HEK293 (cell line): Measurements from ENCODE around the gene TTC1.

Source experiments
- CTCF ChIA-PET: fragments of 350-600 bp; formaldehyde crosslinking; extraction: SDS; loops from one replicate; lab custom pipeline; 2021; ENCODE audit warnings: antibody characterized with exemption; lab: Yijun Ruan, JAX
- POLR2A ChIA-PET: fragments of 300-600 bp; formaldehyde crosslinking; extraction: SDS; loops from one replicate; lab custom pipeline; 2020; ENCODE audit warnings: antibody characterized with exemption, inconsistent platforms; lab: Yijun Ruan, JAX
- H3K27ac ChIP-seq: fragments of 200-500 bp; sonication (Bioruptor generic); 2 replicates; pipeline ENCODE4 v1.5.1; 2014; ENCODE audit warnings: low read depth, low read length, control low read depth, inconsistent platforms; ENCODE audit errors: extremely low read depth
- H3K36me3 ChIP-seq, 2 experiments: fragments of 200-500 bp in 1 of 2; sonication (Bioruptor generic) in 1 of 2; 1 replicate in 1 of 2; 2 replicates in 1 of 2; pipeline ENCODE4 v1.5.1; 2014 to 2017; ENCODE audit warnings: inconsistent platforms in 2 of 2, low read length in 2 of 2; ENCODE audit not compliant: control insufficient read depth in 2 of 2, insufficient read depth in 1 of 2
- H3K4me1 ChIP-seq: fragments of 200-500 bp; sonication (Bioruptor generic); 2 replicates; pipeline ENCODE4 v1.5.1; 2014; ENCODE audit warnings: mild to moderate bottlenecking, low read length, inconsistent platforms; ENCODE audit not compliant: control insufficient read depth, insufficient read depth
- H3K4me3 ChIP-seq: 2 replicates; pipeline ENCODE4 v1.5.1; 2011; ENCODE audit warnings: low read depth, mild to moderate bottlenecking, control low read depth, low read length, moderate library complexity
- H3K9me3 ChIP-seq: fragments of 200-500 bp; sonication (Bioruptor generic); 2 replicates; pipeline ENCODE4 v1.5.1; 2014; ENCODE audit warnings: low read depth, low read length, inconsistent platforms; ENCODE audit not compliant: control insufficient read depth, insufficient read depth
- BCL11A ChIP-seq: fragments of 450-650 bp; formaldehyde crosslinking; IDR thresholded peaks from 2 replicates; pipeline ENCODE4 v1.5.1; 2016; ENCODE audit warnings: low read depth, missing biosample characterization, missing genetic modification characterization
- BCL6B ChIP-seq: fragments of 450-650 bp; formaldehyde crosslinking; IDR thresholded peaks from 2 replicates; pipeline ENCODE4 v1.5.1; 2017; ENCODE audit warnings: missing biosample characterization, missing genetic modification characterization
- EGR2 ChIP-seq: fragments of 450-650 bp; formaldehyde crosslinking; IDR thresholded peaks from 2 replicates; pipeline ENCODE4 v1.5.1; 2016; ENCODE audit warnings: low read depth, missing biosample characterization, missing genetic modification characterization
- FEZF1 ChIP-seq: fragments of 450-650 bp; formaldehyde crosslinking; IDR thresholded peaks from 2 replicates; pipeline ENCODE4 v1.5.1; 2016; ENCODE audit warnings: missing biosample characterization, missing genetic modification characterization
- IKZF3 ChIP-seq: fragments of 450-650 bp; IDR thresholded peaks from 2 replicates; pipeline ENCODE4 v1.5.0; 2018; ENCODE audit warnings: missing biosample characterization, mild to moderate bottlenecking, missing genetic modification characterization, moderate library complexity
- KLF10 ChIP-seq: fragments of 450-650 bp; IDR thresholded peaks from 2 replicates; pipeline ENCODE4 v1.5.1; 2018; ENCODE audit warnings: missing biosample characterization, mild to moderate bottlenecking, missing genetic modification characterization
- KLF8 ChIP-seq: fragments of 450-650 bp; formaldehyde crosslinking; IDR thresholded peaks from 2 replicates; pipeline ENCODE4 v1.5.1; 2016; ENCODE audit warnings: missing biosample characterization, missing genetic modification characterization
- OSR2 ChIP-seq: fragments of 450-650 bp; formaldehyde crosslinking; IDR thresholded peaks from 2 replicates; pipeline ENCODE4 v1.5.1; 2016; ENCODE audit warnings: missing biosample characterization, missing genetic modification characterization
- PRDM6 ChIP-seq: fragments of 450-650 bp; formaldehyde crosslinking; IDR thresholded peaks from 2 replicates; pipeline ENCODE4 v1.5.1; 2017; ENCODE audit warnings: missing biosample characterization, missing genetic modification characterization
- SP2 ChIP-seq: fragments of 450-650 bp; formaldehyde crosslinking; IDR thresholded peaks from 2 replicates; pipeline ENCODE4 v1.5.1; 2016; ENCODE audit warnings: missing biosample characterization, missing genetic modification characterization
- TCF7L2 ChIP-seq: IDR thresholded peaks from 2 replicates; pipeline ENCODE4 v1.6.1; 2011; ENCODE audit warnings: low read depth, mild to moderate bottlenecking, inconsistent platforms, low read length, moderate library complexity, borderline replicate concordance
- TSHZ1 ChIP-seq: fragments of 450-650 bp; formaldehyde crosslinking; IDR thresholded peaks from 2 replicates; pipeline ENCODE4 v1.5.1; 2016; ENCODE audit warnings: missing biosample characterization, missing genetic modification characterization, borderline replicate concordance
- YY2 ChIP-seq: fragments of 450-650 bp; formaldehyde crosslinking; IDR thresholded peaks from 2 replicates; pipeline ENCODE4 v1.5.1; 2016; ENCODE audit warnings: missing biosample characterization, missing genetic modification characterization
- ZFP69B ChIP-seq: fragments of 450-650 bp; formaldehyde crosslinking; IDR thresholded peaks from 2 replicates; pipeline ENCODE4 v1.5.1; 2016; ENCODE audit warnings: missing biosample characterization, missing genetic modification characterization
- ZNF140 ChIP-seq: fragments of 450-650 bp; formaldehyde crosslinking; IDR thresholded peaks from 2 replicates; pipeline ENCODE4 v1.5.1; 2016; ENCODE audit warnings: missing biosample characterization, missing genetic modification characterization
- ZNF155 ChIP-seq: fragments of 450-650 bp; formaldehyde crosslinking; IDR thresholded peaks from 2 replicates; pipeline ENCODE4 v1.5.1; 2016; ENCODE audit warnings: missing biosample characterization, missing genetic modification characterization
- ZNF157 ChIP-seq: fragments of 450-650 bp; formaldehyde crosslinking; IDR thresholded peaks from 2 replicates; pipeline ENCODE4 v1.5.1; 2016; ENCODE audit warnings: missing biosample characterization, missing genetic modification characterization
- ZNF214 ChIP-seq: fragments of 450-650 bp; formaldehyde crosslinking; IDR thresholded peaks from 2 replicates; pipeline ENCODE4 v1.5.1; 2017; ENCODE audit warnings: missing biosample characterization, mild to moderate bottlenecking, missing genetic modification characterization, borderline replicate concordance
- ZNF311 ChIP-seq: fragments of 450-650 bp; formaldehyde crosslinking; IDR thresholded peaks from 2 replicates; pipeline ENCODE4 v1.5.1; 2017; ENCODE audit warnings: missing biosample characterization, missing genetic modification characterization, borderline replicate concordance
- ZNF324 ChIP-seq: fragments of 450-650 bp; formaldehyde crosslinking; IDR thresholded peaks from 2 replicates; pipeline ENCODE4 v1.5.1; 2016; ENCODE audit warnings: missing biosample characterization, missing genetic modification characterization
- ZNF350 ChIP-seq: fragments of 450-650 bp; formaldehyde crosslinking; IDR thresholded peaks from 2 replicates; pipeline ENCODE4 v1.5.0; 2017; ENCODE audit warnings: missing biosample characterization, mild to moderate bottlenecking, missing genetic modification characterization
- ZNF366 ChIP-seq: fragments of 450-650 bp; formaldehyde crosslinking; conservative IDR thresholded peaks from 2 replicates; pipeline ENCODE4 v1.5.1; 2016; ENCODE audit warnings: missing biosample characterization, missing genetic modification characterization
- ZNF37A ChIP-seq: fragments of 450-650 bp; IDR thresholded peaks from 2 replicates; pipeline ENCODE4 v1.5.1; 2018; ENCODE audit warnings: missing biosample characterization, missing genetic modification characterization
- ZNF391 ChIP-seq: fragments of 450-650 bp; formaldehyde crosslinking; IDR thresholded peaks from 2 replicates; pipeline ENCODE4 v1.5.1; 2016; ENCODE audit warnings: low read depth, missing biosample characterization, missing genetic modification characterization, borderline replicate concordance
- ZNF510 ChIP-seq: fragments of 450-650 bp; formaldehyde crosslinking; IDR thresholded peaks from 2 replicates; pipeline ENCODE4 v1.5.1; 2018; ENCODE audit warnings: mild to moderate bottlenecking, missing genetic modification characterization, missing biosample characterization; ENCODE audit not compliant: insufficient replicate concordance
- ZNF514 ChIP-seq: fragments of 450-650 bp; formaldehyde crosslinking; IDR thresholded peaks from 2 replicates; pipeline ENCODE4 v1.5.1; 2016; ENCODE audit warnings: missing biosample characterization, missing genetic modification characterization
- ZNF664 ChIP-seq: fragments of 450-650 bp; formaldehyde crosslinking; IDR thresholded peaks from 2 replicates; pipeline ENCODE4 v1.5.1; 2016; ENCODE audit warnings: missing biosample characterization, missing genetic modification characterization
- ZNF677 ChIP-seq: fragments of 450-650 bp; IDR thresholded peaks from 2 replicates; pipeline ENCODE4 v1.5.0; 2018; ENCODE audit warnings: missing biosample characterization, mild to moderate bottlenecking, missing genetic modification characterization, moderate library complexity
- ZNF692 ChIP-seq: fragments of 450-650 bp; formaldehyde crosslinking; IDR thresholded peaks from 2 replicates; pipeline ENCODE4 v1.5.1; 2016; ENCODE audit warnings: missing biosample characterization, missing genetic modification characterization
- ZNF768 ChIP-seq: fragments of 450-650 bp; formaldehyde crosslinking; IDR thresholded peaks from 2 replicates; pipeline ENCODE4 v1.5.1; 2018; ENCODE audit warnings: missing biosample characterization, mild to moderate bottlenecking, missing genetic modification characterization
- ZNF843 ChIP-seq: fragments of 450-650 bp; formaldehyde crosslinking; IDR thresholded peaks from 2 replicates; pipeline ENCODE4 v1.5.1; 2016; ENCODE audit warnings: missing biosample characterization, missing genetic modification characterization

TTC1 gene

GRCh38 chr5:160079753-160080152, 70.8 kb downstream of the TTC1 start (continued):
- no peak for TF ChIP-seq ZNF350
- TF ChIP-seq SP2 (tag by site-specific recombination), result no peak
- TF ChIP-seq ZNF155 (tag by site-specific recombination), result no peak
- TF ChIP-seq ZNF311, result no peak
- no peak for TF ChIP-seq ZNF514 (tag by site-specific recombination)
- TF ChIP-seq EGR2 (tag by site-specific recombination), result no peak
- TF ChIP-seq ZNF510 (tag by site-specific recombination), result no peak
- no peak for TF ChIP-seq ZNF768 (tag by site-specific recombination)
- TF ChIP-seq ZNF324, result no peak

GRCh38 chr5:160081495-160081894, 72.6 kb downstream of the TTC1 start:
- H3K27ac ChIP-seq, result no peak overlapping the region
- peaks cover 4% of the 10 kb centered on the region for H3K4me1 ChIP-seq
- no peaks in the 10 kb centered on the region for H3K9me3 ChIP-seq
- POLR2A ChIA-PET, result no interaction called here
- H3K36me3 ChIP-seq, result peaks cover 0 to 6% of the 10 kb centered on the region in 2 experiments; a peak in 1 of 3 replicates
- CTCF ChIA-PET, result interaction anchor here (0.6 to 2.3 kb wide), 27 partner anchors 8 to 312 kb away, joined by 3 to 15 read pairs (median 5); partner anchors contain the start of genes PWWP2A and TTC1
- H3K4me3 ChIP-seq, result no peak overlapping the region
- peak; percentile 75 for TF ChIP-seq ZNF366
- TF ChIP-seq ZNF692, result peak; percentile 17; the same call in 1 of the 2 replicates
- peak; percentile 48; the same call in 1 of the 2 replicates for TF ChIP-seq KLF8 (tag by site-specific recombination)
- peak; percentile 38; the same call in 1 of the 2 replicates for TF ChIP-seq BCL6B (tag by site-specific recombination)
- TF ChIP-seq ZNF140 (tag by site-specific recombination), result no peak
- TF ChIP-seq ZNF677 (tag by site-specific recombination), result no peak
- TF ChIP-seq PRDM6 (tag by site-specific recombination), result peak; percentile 94
- TF ChIP-seq FEZF1, result peak; percentile 94
- peak; percentile 46; the same call in 1 of the 2 replicates for TF ChIP-seq ZFP69B (tag by site-specific recombination)
- TF ChIP-seq TSHZ1 (tag by site-specific recombination), result peak; percentile 43; the same call in 1 of the 2 replicates
- TF ChIP-seq ZNF843 (tag by site-specific recombination), result peak; percentile 90
- peak; percentile 95 for TF ChIP-seq ZNF664 (tag by site-specific recombination)
- peak; percentile 66; the same call in 1 of the 2 replicates for TF ChIP-seq TCF7L2
- no peak for TF ChIP-seq ZNF391 (tag by site-specific recombination)
- TF ChIP-seq YY2, result no peak
- no peak for TF ChIP-seq ZNF157
- TF ChIP-seq IKZF3 (tag by site-specific recombination), result peak; percentile 46; the same call in 1 of the 2 replicates
- no peak for TF ChIP-seq ZNF214 (tag by site-specific recombination)
- no peak for TF ChIP-seq ZNF37A (tag by site-specific recombination)
- TF ChIP-seq BCL11A (tag by site-specific recombination), result 0 out of 2 replicates have a peak, but pooled peaks have one; percentile 39
- no peak for TF ChIP-seq KLF10
- peak; percentile 84; the same call in 1 of the 2 replicates for TF ChIP-seq OSR2 (tag by site-specific recombination)
